Measurements from ENCODE around the gene MACROH2A1.

MACROH2A1 gene

DNA sequence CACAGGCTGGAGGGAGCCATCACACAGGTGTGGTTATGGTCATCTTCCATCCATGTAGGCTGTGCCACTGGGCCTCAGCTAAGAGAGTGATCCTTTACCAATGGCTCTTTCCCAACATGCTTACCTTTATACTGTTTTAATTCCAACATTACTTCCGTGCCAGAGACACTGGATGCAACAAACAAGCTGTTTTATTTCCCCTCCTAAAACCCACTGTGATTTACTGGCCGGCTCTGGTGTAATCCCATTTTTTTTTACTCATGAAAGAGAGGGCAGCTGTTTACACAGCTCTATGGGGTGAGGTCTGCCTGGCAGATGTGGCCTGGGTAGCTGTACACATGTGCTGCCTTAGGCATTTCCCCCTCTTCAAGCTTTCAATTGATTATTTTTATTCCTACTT lies 58.5 kb downstream of the MACROH2A1 start:
- H3K4me1 ChIP-seq (ENCODE audit: control insufficient read depth, insufficient read depth, low read length): no peaks in the 10 kb centered on the region
- H3K4me3 ChIP-seq (ENCODE audit: low read depth, low read length): no peak overlapping the region
- H3K27me3 ChIP-seq (ENCODE audit: control insufficient read depth, insufficient read depth, low read length): no peaks in the 10 kb centered on the region
- peaks cover 26% of the 10 kb centered on the region for H3K36me3 ChIP-seq (ENCODE audit: control insufficient read depth, insufficient read depth, low read length)
- no peak overlapping the region for H3K9ac ChIP-seq (ENCODE audit: low read depth, low read length)
- no peaks in the 10 kb centered on the region for H3K9me3 ChIP-seq (ENCODE audit: control insufficient read depth, insufficient read depth, low read length)
- H3K27ac ChIP-seq (ENCODE audit: low read depth, low read length): no peak overlapping the region

DNA sequence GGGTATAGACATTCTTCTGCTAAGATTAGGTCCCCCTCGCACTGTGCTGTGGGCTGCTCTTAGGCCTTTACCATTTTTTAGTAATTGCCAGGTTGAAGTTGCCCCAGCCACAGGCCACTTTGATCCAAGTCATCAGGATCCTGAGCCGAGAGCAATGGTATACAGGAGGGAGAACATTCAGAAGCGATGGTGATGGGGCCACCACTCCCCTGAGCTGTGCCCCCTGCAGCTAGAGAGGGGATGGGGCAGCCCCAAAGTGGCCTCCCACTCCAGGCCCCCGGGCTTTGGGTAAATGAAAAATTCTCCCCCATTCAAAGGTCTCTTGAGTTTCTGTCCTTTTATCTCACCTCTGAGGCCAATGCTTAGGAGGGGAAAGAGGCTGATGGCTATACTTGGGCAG lies 59.4 kb downstream of the MACROH2A1 start:
- H3K9ac ChIP-seq (ENCODE audit: low read depth, low read length): no peak overlapping the region
- H3K27me3 ChIP-seq (ENCODE audit: control insufficient read depth, insufficient read depth, low read length): no peaks in the 10 kb centered on the region
- H3K36me3 ChIP-seq (ENCODE audit: control insufficient read depth, insufficient read depth, low read length): peaks cover 26% of the 10 kb centered on the region
- H3K4me3 ChIP-seq (ENCODE audit: low read depth, low read length): no peak overlapping the region
- H3K4me1 ChIP-seq (ENCODE audit: control insufficient read depth, insufficient read depth, low read length): no peaks in the 10 kb centered on the region
- no peaks in the 10 kb centered on the region for H3K9me3 ChIP-seq (ENCODE audit: control insufficient read depth, insufficient read depth, low read length)
- H3K27ac ChIP-seq (ENCODE audit: low read depth, low read length): no peak overlapping the region

DNA sequence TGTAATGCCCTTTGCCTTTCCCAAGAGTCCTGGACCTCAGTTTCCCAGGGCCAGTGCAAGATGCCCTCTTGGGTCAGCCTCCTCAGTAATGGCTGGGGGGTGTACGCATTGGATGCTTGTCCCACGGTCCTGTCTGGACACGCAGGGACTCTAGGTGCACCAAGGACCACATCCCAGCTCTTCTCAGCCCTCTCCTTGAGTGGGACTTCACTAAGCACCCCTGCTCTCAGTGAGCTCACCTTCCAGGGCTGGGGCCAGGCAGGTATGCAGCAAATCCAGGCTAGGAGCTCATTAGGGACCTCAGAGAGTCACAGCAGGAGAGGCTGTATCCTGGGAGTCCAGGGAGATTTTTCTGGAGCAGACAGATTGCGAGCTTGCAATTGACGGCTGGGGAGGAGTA lies 59.8 kb downstream of the MACROH2A1 start:
- no peak overlapping the region for H3K27ac ChIP-seq (ENCODE audit: low read depth, low read length)

GRCh38 chr5:135337064-135337463 lies 62.0 kb downstream of the MACROH2A1 start:
- H3K27ac ChIP-seq (ENCODE audit: low read depth, low read length): no peak overlapping the region
- H3K27me3 ChIP-seq (ENCODE audit: control insufficient read depth, insufficient read depth, low read length): no peaks in the 10 kb centered on the region
- no peak overlapping the region for H3K9ac ChIP-seq (ENCODE audit: low read depth, low read length)
- H3K36me3 ChIP-seq (ENCODE audit: control insufficient read depth, insufficient read depth, low read length): peaks cover 11% of the 10 kb centered on the region
- no peaks in the 10 kb centered on the region for H3K9me3 ChIP-seq (ENCODE audit: control insufficient read depth, insufficient read depth, low read length)
- H3K4me1 ChIP-seq (ENCODE audit: control insufficient read depth, insufficient read depth, low read length): no peaks in the 10 kb centered on the region
- H3K4me3 ChIP-seq (ENCODE audit: low read depth, low read length): no peak overlapping the region

More for the DNA sequence above, 59.8 kb downstream of the MACROH2A1 start:
- Histone ChIP-seq H3K27me3 (ENCODE audit: control insufficient read depth, insufficient read depth, low read length) (no peaks in the 10 kb centered on the region), H3K9ac (ENCODE audit: low read depth, low read length) (no peak overlapping the region), H3K9me3 (ENCODE audit: control insufficient read depth, insufficient read depth, low read length) (no peaks in the 10 kb centered on the region), H3K4me1 (ENCODE audit: control insufficient read depth, insufficient read depth, low read length) (no peaks in the 10 kb centered on the region), H3K4me3 (ENCODE audit: low read depth, low read length) (no peak overlapping the region), H3K36me3 (ENCODE audit: control insufficient read depth, insufficient read depth, low read length) (peaks cover 26% of the 10 kb centered on the region)

DNA sequence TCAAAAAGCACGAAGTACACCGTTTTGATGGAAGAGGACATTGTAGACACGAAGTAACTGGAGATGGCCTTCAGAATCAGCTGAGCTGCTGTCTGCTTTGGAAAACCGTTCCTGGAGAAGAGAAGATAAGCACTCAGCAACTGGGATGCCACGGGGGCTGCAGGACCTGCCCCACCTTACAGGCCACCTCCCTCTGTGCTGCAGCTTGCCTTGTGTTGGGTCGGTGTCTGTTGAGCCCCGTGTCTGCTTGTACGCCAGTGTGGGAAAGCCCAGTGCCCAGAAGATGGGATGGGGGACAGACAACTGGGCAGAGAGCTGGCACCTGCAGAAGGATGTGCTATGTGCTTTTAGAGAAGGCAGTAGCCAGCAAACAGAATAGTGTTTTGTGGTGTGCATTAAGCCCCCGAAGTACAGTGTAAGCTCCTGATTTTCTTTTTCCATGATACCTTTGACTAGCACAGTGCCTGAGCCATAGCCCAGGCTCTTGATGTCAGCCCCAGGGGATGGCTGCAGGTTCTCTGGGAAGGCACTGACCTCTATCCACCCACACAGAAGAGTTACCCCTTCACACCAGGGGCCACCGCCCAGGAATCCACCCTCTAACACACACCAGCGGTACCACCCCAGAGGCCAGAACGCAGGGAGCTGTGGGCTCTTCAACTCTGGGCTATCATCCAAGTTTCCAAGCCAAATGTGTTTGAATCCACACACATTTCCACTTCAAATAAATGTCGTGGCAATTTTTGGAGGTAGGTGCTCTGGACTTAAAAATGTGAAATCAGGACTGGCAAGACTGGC lies 63.8 kb downstream of the MACROH2A1 start:
- no peaks in the 10 kb centered on the region for H3K4me1 ChIP-seq (ENCODE audit: control insufficient read depth, insufficient read depth, low read length)
- H3K9me3 ChIP-seq (ENCODE audit: control insufficient read depth, insufficient read depth, low read length): no peaks in the 10 kb centered on the region
- H3K27ac ChIP-seq (ENCODE audit: low read depth, low read length): no peak overlapping the region
- H3K36me3 ChIP-seq (ENCODE audit: control insufficient read depth, insufficient read depth, low read length): peaks cover 4% of the 10 kb centered on the region; the same call in 1 of the 2 replicates
- H3K4me3 ChIP-seq (ENCODE audit: low read depth, low read length): no peak overlapping the region
- no peaks in the 10 kb centered on the region for H3K27me3 ChIP-seq (ENCODE audit: control insufficient read depth, insufficient read depth, low read length)
- no peak overlapping the region for H3K9ac ChIP-seq (ENCODE audit: low read depth, low read length)

GRCh38 chr5:135333732-135334515 lies 65.1 kb downstream of the MACROH2A1 start:
- Histone ChIP-seq H3K27me3 (ENCODE audit: control insufficient read depth, insufficient read depth, low read length) (no peaks in the 10 kb centered on the region), H3K4me3 (ENCODE audit: low read depth, low read length) (no peak overlapping the region), H3K36me3 (ENCODE audit: control insufficient read depth, insufficient read depth, low read length) (peaks cover 4% of the 10 kb centered on the region; the same call in 1 of the 2 replicates), H3K27ac (ENCODE audit: low read depth, low read length) (no peak overlapping the region), H3K4me1 (ENCODE audit: control insufficient read depth, insufficient read depth, low read length) (no peaks in the 10 kb centered on the region), H3K9ac (ENCODE audit: low read depth, low read length) (no peak overlapping the region), H3K9me3 (ENCODE audit: control insufficient read depth, insufficient read depth, low read length) (no peaks in the 10 kb centered on the region)

- H3K27me3 ChIP-seq (ENCODE audit: control insufficient read depth, insufficient read depth, low read length): no peaks in the 10 kb centered on the region
- no peaks in the 10 kb centered on the region for H3K9me3 ChIP-seq (ENCODE audit: control insufficient read depth, insufficient read depth, low read length)
- H3K36me3 ChIP-seq (ENCODE audit: control insufficient read depth, insufficient read depth, low read length): peaks cover 4% of the 10 kb centered on the region; the same call in 1 of the 2 replicates
- no peaks in the 10 kb centered on the region for H3K4me1 ChIP-seq (ENCODE audit: control insufficient read depth, insufficient read depth, low read length)
- H3K9ac ChIP-seq (ENCODE audit: low read depth, low read length): no peak overlapping the region
- H3K4me3 ChIP-seq (ENCODE audit: low read depth, low read length): no peak overlapping the region
- no peak overlapping the region for H3K27ac ChIP-seq (ENCODE audit: low read depth, low read length)
Observed at GRCh38 chr5:135332519-135333150, 66.4 kb downstream of the MACROH2A1 start.

GRCh38 chr5:135331612-135332011 lies 67.4 kb downstream of the MACROH2A1 start:
- Histone ChIP-seq H3K27ac (ENCODE audit: low read depth, low read length) (no peak overlapping the region), H3K4me3 (ENCODE audit: low read depth, low read length) (no peak overlapping the region), H3K9ac (ENCODE audit: low read depth, low read length) (no peak overlapping the region), H3K4me1 (ENCODE audit: control insufficient read depth, insufficient read depth, low read length) (no peaks in the 10 kb centered on the region), H3K36me3 (ENCODE audit: control insufficient read depth, insufficient read depth, low read length) (no peaks in the 10 kb centered on the region), H3K27me3 (ENCODE audit: control insufficient read depth, insufficient read depth, low read length) (no peaks in the 10 kb centered on the region), H3K9me3 (ENCODE audit: control insufficient read depth, insufficient read depth, low read length) (no peaks in the 10 kb centered on the region)

DNA sequence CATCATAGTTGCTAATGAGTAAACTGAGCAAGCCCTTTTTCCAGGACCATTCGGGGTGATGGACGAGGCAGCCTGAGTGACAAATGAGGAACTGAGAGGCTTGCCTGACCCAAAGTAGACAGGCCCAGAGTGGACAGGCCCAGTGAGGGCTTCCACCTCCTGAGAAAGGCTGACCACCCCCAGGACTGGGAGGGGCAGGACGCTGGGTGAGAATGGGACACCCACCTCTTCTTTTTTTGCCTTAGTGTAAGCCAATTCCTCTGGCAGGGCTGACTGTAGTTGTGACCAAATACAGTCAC lies 68.3 kb downstream of the MACROH2A1 start:
- Histone ChIP-seq H3K4me1 (ENCODE audit: control insufficient read depth, insufficient read depth, low read length) (no peaks in the 10 kb centered on the region), H3K36me3 (ENCODE audit: control insufficient read depth, insufficient read depth, low read length) (no peaks in the 10 kb centered on the region), H3K27me3 (ENCODE audit: control insufficient read depth, insufficient read depth, low read length) (no peaks in the 10 kb centered on the region), H3K9me3 (ENCODE audit: control insufficient read depth, insufficient read depth, low read length) (no peaks in the 10 kb centered on the region), H3K4me3 (ENCODE audit: low read depth, low read length) (no peak overlapping the region), H3K27ac (ENCODE audit: low read depth, low read length) (no peak overlapping the region), H3K9ac (ENCODE audit: low read depth, low read length) (no peak overlapping the region)

GRCh38 chr5:135329913-135330797 lies 68.9 kb downstream of the MACROH2A1 start:
- no peaks in the 10 kb centered on the region for H3K4me1 ChIP-seq (ENCODE audit: control insufficient read depth, insufficient read depth, low read length)
- H3K9me3 ChIP-seq (ENCODE audit: control insufficient read depth, insufficient read depth, low read length): no peaks in the 10 kb centered on the region
- no peak overlapping the region for H3K27ac ChIP-seq (ENCODE audit: low read depth, low read length)
- H3K27me3 ChIP-seq (ENCODE audit: control insufficient read depth, insufficient read depth, low read length): no peaks in the 10 kb centered on the region
- no peak overlapping the region for H3K9ac ChIP-seq (ENCODE audit: low read depth, low read length)
- no peak overlapping the region for H3K4me3 ChIP-seq (ENCODE audit: low read depth, low read length)
- no peaks in the 10 kb centered on the region for H3K36me3 ChIP-seq (ENCODE audit: control insufficient read depth, insufficient read depth, low read length)

All from HUES48 (cell line).